Endothelial cell of umbilical vein (primary cell): ENCODE data around the gene C14orf119. TPM values are rescaled to one million over a fixed set of nuclear protein-coding genes. Genes with fewer than 3 reads are reported as not detected.
A peak's percentile ranks its signal among the peaks of the same experiment; 100 is the strongest.

ENCODE experiments used
- BruUV-seq: library from RNA; stranded (reverse); fragments of 400-500 nt; replicated peaks from 2 replicates; lab custom pipeline; 2021; lab: Mats Ljungman, UMichigan
- CTCF ChIA-PET: fragments of 300-600, 350-600 bp; sonication (Branson Sonifier 250); formaldehyde crosslinking; loops from one replicate; lab custom pipeline; 2021; ENCODE audit warnings: antibody characterized with exemption, inconsistent platforms; lab: Charles Lee
- POLR2A ChIA-PET: fragments of 300-600, 350-600 bp; sonication (Branson Sonifier 250); formaldehyde crosslinking; loops from one replicate; lab custom pipeline; 2021; ENCODE audit warnings: antibody characterized with exemption, inconsistent platforms; lab: Charles Lee
- DNase-seq: peaks from one replicate; pipeline ENCODE4 v3.0.0-alpha.2; 2011; ENCODE audit warnings: low read depth, low spot score
- FAIRE-seq: peaks from 2 replicates; lab custom pipeline; 2011; peaks lifted over from hg19 to GRCh38; lab: Jason Lieb, UNC
- H2AFZ ChIP-seq: 2 replicates; pipeline ENCODE4 v1.6.0; 2012; ENCODE audit warnings: low read depth, low read length, control low read depth, inconsistent platforms
- H3K27ac ChIP-seq: 2 replicates; pipeline ENCODE4 v1.5.1; 2011; ENCODE audit warnings: low read depth, mild to moderate bottlenecking, control low read depth, low read length, moderate library complexity; ENCODE audit not compliant: insufficient read depth
- H3K27me3 ChIP-seq, 2 experiments: 2 replicates each; pipeline versions ENCODE4 v1.6.0 to v1.6.1; 2011; ENCODE audit warnings: low read length in 2 of 2, mixed read lengths in 1 of 2; ENCODE audit not compliant: control insufficient read depth in 2 of 2, insufficient read depth in 2 of 2
- H3K36me3 ChIP-seq, 2 experiments: 2 replicates in 1 of 2; 3 replicates in 1 of 2; pipeline ENCODE4 v1.5.1; 2011; ENCODE audit warnings: low read length in 2 of 2, mild to moderate bottlenecking in 1 of 2, moderate library complexity in 1 of 2; ENCODE audit not compliant: control insufficient read depth in 2 of 2, insufficient read depth in 2 of 2; ENCODE audit errors: extremely low read depth in 1 of 2
- H3K4me1 ChIP-seq: 3 replicates; pipeline ENCODE4 v1.5.1; 2011; ENCODE audit warnings: mild to moderate bottlenecking, low read length; ENCODE audit not compliant: control insufficient read depth, insufficient read depth; ENCODE audit errors: extremely low read depth
- H3K4me2 ChIP-seq: 2 replicates; pipeline ENCODE4 v1.6.1; 2011; ENCODE audit warnings: low read length, control low read depth, mixed read lengths; ENCODE audit not compliant: insufficient read depth
- H3K4me3 ChIP-seq, 3 experiments: fragments of 200-600 bp in 1 of 3; sonication (generic), shearing (Covaris generic) in 1 of 3; replicated peaks in 1 of 3; 2 replicates each; pipeline ENCODE4 v1.5.1; 2011 to 2016; ENCODE audit warnings: control low read depth in 3 of 3, low read length in 3 of 3, mild to moderate bottlenecking in 2 of 3, inconsistent platforms in 1 of 3, low read depth in 1 of 3, moderate library complexity in 1 of 3; ENCODE audit not compliant: insufficient read depth in 1 of 3
- H3K79me2 ChIP-seq: 2 replicates; pipeline ENCODE4 v1.6.0; 2012; ENCODE audit warnings: low read length, inconsistent platforms; ENCODE audit not compliant: control insufficient read depth, insufficient read depth
- H3K9ac ChIP-seq: replicated peaks from 2 replicates; pipeline ENCODE3; 2011; ENCODE audit warnings: low read length, control low read depth; ENCODE audit not compliant: insufficient read depth; ENCODE audit errors: extremely low read depth
- H3K9me1 ChIP-seq: replicated peaks from 3 replicates; pipeline ENCODE4 v1.6.0; 2011; ENCODE audit warnings: mild to moderate bottlenecking, low read length; ENCODE audit not compliant: control insufficient read depth, insufficient read depth; ENCODE audit errors: extremely low read depth
- H3K9me3 ChIP-seq: replicated peaks from 2 replicates; pipeline ENCODE4 v1.5.1; 2012; ENCODE audit warnings: low read length, inconsistent platforms; ENCODE audit not compliant: control insufficient read depth, insufficient read depth
- H4K20me1 ChIP-seq: replicated peaks from 2 replicates; pipeline ENCODE3; 2011; ENCODE audit warnings: mild to moderate bottlenecking, low read length; ENCODE audit not compliant: control insufficient read depth, insufficient read depth; ENCODE audit errors: extremely low read depth
- CTCF ChIP-seq, 2 donors: IDR thresholded peaks; 1 replicate in 1 of 2; 2 replicates in 1 of 2; pipeline ENCODE4 v1.5.1; 2011; ENCODE audit warnings: low read length in 2 of 2, mild to moderate bottlenecking in 2 of 2, moderate library complexity in 2 of 2, control low read depth in 1 of 2, inconsistent platforms in 1 of 2, low read depth in 1 of 2; ENCODE audit not compliant: insufficient read depth in 1 of 2; ENCODE audit errors: extremely low read depth in 1 of 2
- FOS ChIP-seq: IDR thresholded peaks from 2 replicates; pipeline ENCODE4 v1.6.1; 2011; ENCODE audit warnings: mild to moderate bottlenecking, low read length, moderate library complexity, borderline replicate concordance; ENCODE audit not compliant: insufficient read depth
- MYC ChIP-seq: IDR thresholded peaks from one replicate; pipeline ENCODE4 v1.6.1; 2011; ENCODE audit warnings: mild to moderate bottlenecking, low read depth, low read length
- POLR2A ChIP-seq: IDR thresholded peaks from 2 replicates; pipeline ENCODE4 v1.6.1; 2012; ENCODE audit warnings: low read depth, mild to moderate bottlenecking, control low read depth, low read length
- POLR2AphosphoS5 ChIP-seq: IDR thresholded peaks from 2 replicates; pipeline ENCODE4 v1.6.1; 2012; ENCODE audit warnings: low read depth, mild to moderate bottlenecking, control low read depth, low read length, moderate library complexity; ENCODE audit not compliant: insufficient read depth
- dilution Hi-C: fragments of 300-500 bp; cut with MboI; formaldehyde crosslinking; loops from one replicate; pipeline ENCODE4 v1.15.0; 2019; ENCODE audit warnings: low sequenced_read_pairs; ENCODE audit not compliant: extremely low pct_ligation_motif_present
- intact Hi-C: fragments of 100-400 bp; cut with micrococcal nuclease; formaldehyde crosslinking; loops from one replicate; pipeline ENCODE4 v1.10.0; 2022
- polyA plus RNA-seq, 4 experiments: library from polyadenylated mRNA; depleted of rRNA in 3 of 4; stranded (reverse) in 3 of 4; unstranded in 1 of 4; fragments of >200 nt; gene quantifications; 2 replicates each; pipeline versions ENCODE4 v1.2.1 to v1.2.3, GENCODE V29; 2011 to 2012; ENCODE audit warnings: missing spikeins in 1 of 4
- total RNA-seq: library from RNA; stranded (reverse); gene quantifications from 2 replicates; pipeline ENCODE4 v1.2.3, GENCODE V29; 2021

Gene C14orf119
- total and polyA plus RNA-seq, 2 donors (not counting 3 experiments of a cell fraction or from before 2014, with no cell fraction given) = 58.3 to 60.5 TPM

GRCh38 chr14:23119363-23120327 lies 24.3 kb downstream of the C14orf119 start:
- intact Hi-C loops = loop anchor here (1.0 kb wide), 1 partner anchor 261 kb away; no protein-coding TSS in a partner anchor
- no peak overlapping the region for H3K9ac ChIP-seq

GRCh38 chr14:23120541-23121251 lies 25.4 kb downstream of the C14orf119 start:
- H3K4me3 ChIP-seq = no peak overlapping the region
- H3K79me2 ChIP-seq = no peaks in the 10 kb centered on the region
- ChIA-PET CTCF (interaction anchor here (0.6 to 14.5 kb wide), 66 partner anchors 10 to 745 kb away, joined by 3 to 1289 read pairs (median 7); partner anchors contain the start of genes ACIN1, C14orf119, CIROP and HOMEZ), POLR2A (interaction anchor here (1.1 to 1.9 kb wide), 3 partner anchors 35 to 65 kb away, joined by 3 to 11 read pairs (median 4); partner anchors contain the start of gene SLC7A8)
- H3K9me3 ChIP-seq = no peaks in the 10 kb centered on the region
- peak; percentile 100 for TF ChIP-seq CTCF (IDR thresholded peaks at IDR 0.05; ENCODE audit: extremely low read depth in 1 of 2, insufficient read depth in 1 of 2, low read depth in 1 of 2, low read length in 2 of 2)
- TF ChIP-seq MYC = no peak
- TF ChIP-seq FOS = no peak
- no peaks in the 10 kb centered on the region for H3K9me1 ChIP-seq
- DNase-seq (peak; percentile 89), FAIRE-seq (no peak)
- BruUV-seq = no TSS peak
- no peaks in the 10 kb centered on the region for H3K36me3 ChIP-seq
- H3K4me1 ChIP-seq = peaks cover 21% of the 10 kb centered on the region
- H3K9ac ChIP-seq = peak overlapping the region; percentile 49
- intact Hi-C loops = loop anchor here (1.0 kb wide), 5 partner anchors 35 to 260 kb away; partner anchors contain the start of gene SLC7A8
- H4K20me1 ChIP-seq = no peaks in the 10 kb centered on the region
- dilution Hi-C loops = no loop called here
- peak overlapping the region; percentile 79 for H2AFZ ChIP-seq
- peak overlapping the region; percentile 78 for H3K4me2 ChIP-seq
- peak overlapping the region; percentile 81 for H3K27ac ChIP-seq
- H3K27me3 ChIP-seq = no peaks in the 10 kb centered on the region

More at GRCh38 chr14:23119363-23120327, 24.3 kb downstream of the C14orf119 start:
- no TSS peak for BruUV-seq
- H3K9me1 ChIP-seq = no peaks in the 10 kb centered on the region
- ChIA-PET POLR2A (interaction anchor here (0.6 kb wide), 1 partner anchor 48 kb away, joined by 3 read pairs; no protein-coding TSS in a partner anchor), CTCF (interaction anchor here (1.0 to 14.5 kb wide), 14 partner anchors 9 to 261 kb away, joined by 4 to 1289 read pairs (median 25); partner anchors contain the start of genes ACIN1, C14orf119, PABPN1 and SLC7A8)
- no peak overlapping the region for H3K4me3 ChIP-seq
- FAIRE-seq (no peak), DNase-seq (no peak)
- no peaks in the 10 kb centered on the region for H4K20me1 ChIP-seq
- no peaks in the 10 kb centered on the region for H3K79me2 ChIP-seq
- H3K9me3 ChIP-seq = no peaks in the 10 kb centered on the region
- H3K4me1 ChIP-seq = peaks cover 26% of the 10 kb centered on the region
- TF ChIP-seq POLR2AphosphoS5 = no peak
- TF ChIP-seq POLR2A = no peak
- H3K27me3 ChIP-seq = no peaks in the 10 kb centered on the region
- H2AFZ ChIP-seq = no peak overlapping the region
- no peak overlapping the region for H3K27ac ChIP-seq
- dilution Hi-C loops = no loop called here
- no peak overlapping the region for H3K4me2 ChIP-seq
- no peaks in the 10 kb centered on the region for H3K36me3 ChIP-seq
